Smooth muscle cell (in vitro differentiated cells): ENCODE results near the gene MPRIP. TPM values are rescaled to one million over a fixed set of nuclear protein-coding genes. Genes with fewer than 3 reads are reported as not detected.

Source experiments
- DNase-seq: peaks from one replicate; lab custom pipeline; 2025; ENCODE audit not compliant: unreplicated experiment; lab: John Stamatoyannopoulos, UW
- H2AFZ ChIP-seq: fragments of 200-600 bp; sonication (generic); 2 replicates; pipeline ENCODE4 v1.6.0; 2016; ENCODE audit warnings: antibody characterized with exemption, low read depth, mild to moderate bottlenecking
- H3F3A ChIP-seq: fragments of 200-600 bp; sonication (generic); 2 replicates; pipeline ENCODE4 v1.6.0; 2017; ENCODE audit warnings: antibody characterized with exemption, low read depth
- H3K27ac ChIP-seq: fragments of 200-600 bp; sonication (generic); 2 replicates; pipeline ENCODE4 v1.5.1; 2016; ENCODE audit warnings: low read depth, mild to moderate bottlenecking
- H3K27me3 ChIP-seq: fragments of 200-600 bp; sonication (generic); 2 replicates; pipeline ENCODE4 v1.6.1; 2016; ENCODE audit warnings: low read depth, mild to moderate bottlenecking
- H3K36me3 ChIP-seq: fragments of 200-600 bp; sonication (generic); 2 replicates; pipeline ENCODE4 v1.5.1; 2016; ENCODE audit warnings: low read depth
- H3K4me1 ChIP-seq: fragments of 200-600 bp; sonication (generic); 2 replicates; pipeline ENCODE4 v1.5.1; 2016; ENCODE audit warnings: low read depth
- H3K4me2 ChIP-seq: fragments of 200-600 bp; sonication (generic); 2 replicates; pipeline ENCODE4 v1.6.0; 2016; ENCODE audit warnings: mild to moderate bottlenecking
- H3K4me3 ChIP-seq: fragments of 200-600 bp; sonication (generic); 2 replicates; pipeline ENCODE4 v1.5.1; 2016; ENCODE audit warnings: mild to moderate bottlenecking
- H3K79me2 ChIP-seq: fragments of 200-600 bp; sonication (generic); 2 replicates; pipeline ENCODE4 v1.6.0; 2016; ENCODE audit warnings: low read depth, mild to moderate bottlenecking
- H3K9ac ChIP-seq: fragments of 200-600 bp; sonication (generic); 2 replicates; pipeline ENCODE4 v1.6.0; 2016; ENCODE audit warnings: low read depth
- H3K9me3 ChIP-seq: fragments of 200-600 bp; sonication (generic); replicated peaks from 2 replicates; pipeline ENCODE4 v1.5.1; 2016; ENCODE audit warnings: low read depth
- H4K20me1 ChIP-seq: fragments of 200-600 bp; sonication (generic); 2 replicates; pipeline ENCODE4 v1.6.0; 2016; ENCODE audit warnings: low read depth
- WGBS: methylation state at CpG from one replicate; pipeline ENCODE4 v1.1.7; 2016; ENCODE audit warnings: low lambda C conversion rate; 5-methylcytosine and 5-hydroxymethylcytosine counted together
- polyA plus RNA-seq: library from polyadenylated mRNA; unstranded; fragments of >200 nt; fragmentation: Nextera tagmentation; extraction: Ambion mirVana; gene quantifications from 2 replicates; pipeline ENCODE4 v1.2.1, GENCODE V29; 2016
- total RNA-seq: library from RNA; depleted of rRNA; stranded (reverse); fragments of >200 nt; gene quantifications from 2 replicates; pipeline ENCODE4 v1.2.3, GENCODE V29; 2014
- TF ChIP-seq, protein P1 (sequence below): fragments of 200-600 bp; sonication (generic); IDR thresholded peaks from 2 replicates; pipeline ENCODE4 v1.5.1; 2017; ENCODE audit warnings: borderline replicate concordance, mild to moderate bottlenecking, antibody characterized with exemption; ENCODE audit not compliant: insufficient read depth, poor library complexity, severe bottlenecking

The MPRIP gene
- total and polyA plus RNA-seq, 2 experiments from 2014 or later: 58.8 to 69.3 TPM

DNA sequence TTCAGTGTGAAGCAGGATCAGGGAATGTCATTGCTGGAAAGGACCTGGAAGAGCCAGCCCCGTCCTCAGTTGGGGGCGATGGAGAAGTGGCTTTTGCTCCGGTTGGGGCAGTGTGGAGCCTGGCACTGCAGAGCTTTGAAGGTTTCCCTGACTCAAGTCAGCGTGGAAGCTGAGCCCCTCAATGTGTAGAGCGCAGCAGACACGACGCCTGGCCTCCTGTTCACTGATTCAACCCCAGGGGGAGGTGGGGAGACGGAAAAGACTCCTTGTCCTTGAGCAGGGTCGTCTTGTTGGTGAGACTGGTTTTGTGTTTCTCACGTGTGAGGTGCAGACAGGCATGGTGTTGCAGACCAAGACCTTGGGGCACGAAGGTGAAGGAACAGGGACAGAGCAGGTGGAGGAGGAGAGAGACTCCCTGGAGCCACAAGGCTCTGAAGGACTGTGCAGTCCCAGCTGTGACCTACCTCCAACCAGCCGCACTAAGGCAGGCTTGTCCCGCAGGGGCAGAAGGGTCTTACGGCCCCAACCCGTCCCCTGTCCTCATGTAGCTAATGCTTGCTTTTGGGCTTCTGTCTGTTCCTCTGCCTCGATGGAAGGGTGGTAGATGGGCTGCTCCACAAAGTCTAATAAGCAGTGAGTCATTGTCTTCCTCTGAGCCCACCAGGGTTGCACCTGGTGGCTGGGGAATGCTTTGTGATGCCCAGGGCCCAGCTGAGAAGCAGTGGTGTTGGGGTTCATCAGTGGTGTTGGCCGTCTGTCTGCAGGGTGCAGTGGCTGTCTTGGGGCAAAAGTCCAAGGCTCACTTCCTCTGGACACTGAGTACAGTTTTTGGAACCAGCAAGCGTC is 47.8 kb downstream of the MPRIP start:
- no peak overlapping the region for H3K27ac ChIP-seq
- no peaks in the 10 kb centered on the region for H3K9me3 ChIP-seq
- peaks cover 69% of the 10 kb centered on the region for H3K79me2 ChIP-seq
- TF ChIP-seq, protein P1, sequence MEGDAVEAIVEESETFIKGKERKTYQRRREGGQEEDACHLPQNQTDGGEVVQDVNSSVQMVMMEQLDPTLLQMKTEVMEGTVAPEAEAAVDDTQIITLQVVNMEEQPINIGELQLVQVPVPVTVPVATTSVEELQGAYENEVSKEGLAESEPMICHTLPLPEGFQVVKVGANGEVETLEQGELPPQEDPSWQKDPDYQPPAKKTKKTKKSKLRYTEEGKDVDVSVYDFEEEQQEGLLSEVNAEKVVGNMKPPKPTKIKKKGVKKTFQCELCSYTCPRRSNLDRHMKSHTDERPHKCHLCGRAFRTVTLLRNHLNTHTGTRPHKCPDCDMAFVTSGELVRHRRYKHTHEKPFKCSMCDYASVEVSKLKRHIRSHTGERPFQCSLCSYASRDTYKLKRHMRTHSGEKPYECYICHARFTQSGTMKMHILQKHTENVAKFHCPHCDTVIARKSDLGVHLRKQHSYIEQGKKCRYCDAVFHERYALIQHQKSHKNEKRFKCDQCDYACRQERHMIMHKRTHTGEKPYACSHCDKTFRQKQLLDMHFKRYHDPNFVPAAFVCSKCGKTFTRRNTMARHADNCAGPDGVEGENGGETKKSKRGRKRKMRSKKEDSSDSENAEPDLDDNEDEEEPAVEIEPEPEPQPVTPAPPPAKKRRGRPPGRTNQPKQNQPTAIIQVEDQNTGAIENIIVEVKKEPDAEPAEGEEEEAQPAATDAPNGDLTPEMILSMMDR: no peak
- H4K20me1 ChIP-seq: peaks cover 100% of the 10 kb centered on the region
- WGBS: 96% methylated on average over 18 of the region's 18 CpGs
- H3K9ac ChIP-seq: no peak overlapping the region
- H3F3A ChIP-seq: peaks cover 7% of the 10 kb centered on the region
- no peaks in the 10 kb centered on the region for H3K27me3 ChIP-seq
- no peak overlapping the region for H3K4me2 ChIP-seq
- H3K4me1 ChIP-seq: peaks cover 9% of the 10 kb centered on the region
- no peak for DNase-seq
- H3K4me3 ChIP-seq: no peak overlapping the region
- H3K36me3 ChIP-seq: no peaks in the 10 kb centered on the region
- no peak overlapping the region for H2AFZ ChIP-seq

DNA sequence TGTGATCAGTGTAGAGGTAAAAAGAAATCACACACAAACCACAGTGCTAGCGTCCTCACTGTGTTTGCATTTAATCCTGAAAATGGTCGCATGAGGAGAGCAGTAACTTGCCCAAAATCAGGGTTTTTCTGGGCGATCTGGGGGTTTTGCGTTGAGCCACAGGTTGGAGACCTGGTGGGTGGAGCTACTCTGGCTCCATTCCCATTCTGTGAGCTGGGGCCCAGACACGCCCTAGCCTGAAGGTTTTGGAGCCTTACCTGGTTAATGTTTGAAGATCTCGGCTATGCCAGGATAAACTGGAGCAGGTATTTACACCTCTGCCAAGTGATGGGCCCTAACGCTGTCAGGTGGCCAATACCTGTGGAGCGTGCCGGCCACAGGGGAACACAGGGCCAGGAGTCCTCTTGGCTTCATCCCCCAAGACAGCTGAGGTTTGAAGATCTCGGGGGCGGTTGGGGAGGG is 48.4 kb downstream of the MPRIP start:
- Histone ChIP-seq H3F3A (peaks cover 7% of the 10 kb centered on the region), H3K79me2 (peaks cover 76% of the 10 kb centered on the region), H4K20me1 (peaks cover 100% of the 10 kb centered on the region), H3K27ac (no peak overlapping the region), H2AFZ (no peak overlapping the region), H3K4me3 (no peak overlapping the region), H3K36me3 (no peaks in the 10 kb centered on the region), H3K9me3 (no peaks in the 10 kb centered on the region), H3K4me1 (peaks cover 9% of the 10 kb centered on the region), H3K9ac (no peak overlapping the region), H3K27me3 (no peaks in the 10 kb centered on the region), H3K4me2 (no peak overlapping the region)
- no peak for DNase-seq
- 91% methylated on average over 11 of the region's 11 CpGs for WGBS
- TF ChIP-seq, protein P1: no peak

DNA sequence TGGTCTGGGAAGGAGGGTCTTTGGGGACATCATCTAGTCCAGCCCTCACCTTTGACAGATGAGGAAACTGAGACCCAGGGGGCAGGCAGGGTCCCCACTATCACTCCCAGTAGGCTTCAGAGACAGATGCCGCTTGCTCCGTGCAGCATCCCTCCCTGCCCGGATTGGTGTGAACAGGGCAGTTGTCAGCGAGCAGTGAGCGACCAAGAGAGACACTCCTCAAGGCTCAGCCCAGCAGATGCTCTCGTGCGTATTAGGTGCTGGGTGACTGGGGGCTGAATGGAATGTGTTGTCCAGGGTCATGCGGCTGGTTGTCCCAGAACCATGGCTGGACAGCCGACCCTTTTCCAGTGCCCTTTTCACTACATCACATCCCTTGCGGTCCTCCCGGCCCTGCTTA is 49.0 kb downstream of the MPRIP start:
- no peak overlapping the region for H3K27ac ChIP-seq
- peaks cover 9% of the 10 kb centered on the region for H3K4me1 ChIP-seq

More for the DNA sequence above, 49.0 kb downstream of the MPRIP start:
- no peak overlapping the region for H2AFZ ChIP-seq
- peaks cover 7% of the 10 kb centered on the region for H3F3A ChIP-seq
- H3K27me3 ChIP-seq: no peaks in the 10 kb centered on the region
- H3K4me2 ChIP-seq: no peak overlapping the region
- H3K9ac ChIP-seq: no peak overlapping the region
- peaks cover 100% of the 10 kb centered on the region for H4K20me1 ChIP-seq
- no peak for DNase-seq
- TF ChIP-seq, protein P1: no peak
- H3K36me3 ChIP-seq: no peaks in the 10 kb centered on the region
- H3K4me3 ChIP-seq: no peak overlapping the region
- H3K79me2 ChIP-seq: peaks cover 71% of the 10 kb centered on the region
- no peaks in the 10 kb centered on the region for H3K9me3 ChIP-seq
- 96% methylated on average over 11 of the region's 11 CpGs for WGBS
